Gastroesophageal sphincter (tissue), 4 donors: ENCODE measurements around the gene ACHE. TPM values are rescaled to one million over a fixed set of nuclear protein-coding genes. Genes with fewer than 3 reads are reported as not detected.
"Not testable (repeated sequence)": the region's sequence is repeated elsewhere in the genome, so short reads cannot be mapped to it uniquely, and the experiment has no call there.

Experiments
- ATAC-seq: fragments of 150-250 bp; one replicate; pipeline ENCODE4 v1.9.1; 2016; ENCODE audit warnings: mild to moderate bottlenecking, moderate library complexity
- H3K27ac ChIP-seq, 4 donors: fragments of 200-600 bp; sonication (generic) in 3 of 4; 1 replicate in 3 of 4; 2 replicates in 1 of 4; pipeline ENCODE4 v1.5.1; 2016 to 2019
- H3K27me3 ChIP-seq: fragments of 200-600 bp; sonication (generic); one replicate; pipeline ENCODE4 v1.5.1; 2019
- H3K36me3 ChIP-seq, 2 donors: fragments of 200-600 bp; sonication (generic); one replicate each; pipeline ENCODE4 v1.5.1; 2019; ENCODE audit warnings: control low read depth in 1 of 2
- H3K4me1 ChIP-seq, 3 donors: fragments of 200-600 bp; sonication (generic); 1 replicate in 2 of 3; 2 replicates in 1 of 3; pipeline ENCODE4 v1.5.1; 2016 to 2019; ENCODE audit warnings: control low read depth in 2 of 3
- H3K4me3 ChIP-seq, 2 donors: fragments of 200-600 bp; sonication (generic); one replicate each; pipeline ENCODE4 v1.5.1; 2019; ENCODE audit warnings: mild to moderate bottlenecking in 1 of 2, moderate library complexity in 1 of 2
- H3K9me3 ChIP-seq, 3 donors: fragments of 200-600 bp; sonication (generic); one replicate each; pipeline ENCODE4 v1.5.1; 2017 to 2019; ENCODE audit warnings: control low read depth in 2 of 3
- CTCF ChIP-seq, 4 experiments: fragments of 200-600 bp in 2 of 4; fragments of 450-650 bp in 2 of 4; sonication (generic) in 1 of 4; IDR thresholded peaks; one replicate each; pipeline ENCODE4 v1.5.1; 2017 to 2019; ENCODE audit warnings: antibody characterized with exemption in 4 of 4, mild to moderate bottlenecking in 2 of 4, moderate library complexity in 2 of 4
- EP300 ChIP-seq: sonication (generic); formaldehyde crosslinking; IDR thresholded peaks from one replicate; pipeline ENCODE4 v1.6.1; 2017; ENCODE audit warnings: antibody characterized with exemption, mild to moderate bottlenecking
- POLR2A ChIP-seq, 2 donors: fragments of 450-650 bp; IDR thresholded peaks; one replicate each; pipeline ENCODE4 v1.6.1; 2017; ENCODE audit warnings: antibody characterized with exemption in 2 of 2, mild to moderate bottlenecking in 2 of 2, moderate library complexity in 1 of 2
- POLR2AphosphoS5 ChIP-seq: sonication (generic); formaldehyde crosslinking; IDR thresholded peaks from one replicate; pipeline ENCODE4 v1.6.1; 2017; ENCODE audit warnings: antibody characterized with exemption
- WGBS, 2 donors: methylation state at CpG; one replicate each; pipeline ENCODE4 v1.1.5; 2018; ENCODE audit warnings: low coverage in 1 of 2; 5-methylcytosine and 5-hydroxymethylcytosine counted together
- total RNA-seq, 4 donors: library from RNA; depleted of rRNA; stranded (reverse); fragments of >200 nt; gene quantifications; one replicate each; pipeline ENCODE4 v1.1.0, GENCODE V29; 2016

Gene ACHE
- total RNA-seq, 4 donors from 2014 or later = 0.62 to 3.6 (median 1.1) TPM

DNA sequence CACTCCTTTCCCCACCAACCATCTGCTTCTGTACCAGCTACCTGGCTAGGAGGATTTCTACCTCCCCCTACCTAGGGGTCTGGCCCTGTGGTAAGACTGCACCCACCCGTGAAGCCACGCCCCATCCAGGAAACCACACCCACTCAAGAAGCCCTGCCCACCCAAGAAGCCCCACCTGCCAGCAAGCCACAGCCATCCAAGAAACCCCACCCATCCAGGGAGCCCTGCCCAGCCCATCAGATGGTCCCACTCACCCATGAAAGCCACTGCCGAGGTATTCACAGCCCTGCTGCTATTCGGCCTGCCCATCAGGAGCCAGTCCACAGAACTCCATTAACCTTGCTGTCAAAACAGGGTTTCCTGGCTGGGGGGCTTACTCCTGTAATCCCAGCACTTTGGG, 38.0 kb upstream of the ACHE start:
- H3K27me3 ChIP-seq = peaks cover 37% of the 10 kb centered on the region
- H3K36me3 ChIP-seq = no peaks in the 10 kb centered on the region
- WGBS, 2 donors = no CpG with 5 or more reads among the region's 4 CpGs
- no peak overlapping the region for H3K27ac ChIP-seq
- no peak overlapping the region for H3K4me3 ChIP-seq
- ATAC-seq = no peak
- H3K9me3 ChIP-seq = peaks cover 0 to 17% (median 0%) of the 10 kb centered on the region in 3 donors
- H3K4me1 ChIP-seq = no peaks in the 10 kb centered on the region
- TF ChIP-seq CTCF (IDR thresholded peaks at IDR 0.05) = no peak
- TF ChIP-seq POLR2A (IDR thresholded peaks at IDR 0.05) = no peak
- TF ChIP-seq EP300 = no peak
- TF ChIP-seq POLR2AphosphoS5 = no peak

GRCh38 chr7:100929808-100930174, 34.1 kb upstream of the ACHE start:
- no peak overlapping the region for H3K4me3 ChIP-seq
- ATAC-seq = no peak
- peaks cover 0 to 17% (median 0%) of the 10 kb centered on the region in 3 donors for H3K9me3 ChIP-seq
- H3K27me3 ChIP-seq = peaks cover 23% of the 10 kb centered on the region
- no peaks in the 10 kb centered on the region for H3K36me3 ChIP-seq
- no peak overlapping the region for H3K27ac ChIP-seq
- no peak for TF ChIP-seq CTCF (IDR thresholded peaks at IDR 0.05)
- no peak for TF ChIP-seq POLR2A (IDR thresholded peaks at IDR 0.05)
- no peak for TF ChIP-seq EP300
- no peak for TF ChIP-seq POLR2AphosphoS5
- 80 to 93% methylated on average over 1 of the region's 1 CpG for WGBS, 2 donors
- no peaks in the 10 kb centered on the region for H3K4me1 ChIP-seq

- not testable (repeated sequence) for H3K27me3 ChIP-seq, H3K36me3 ChIP-seq, H3K4me3 ChIP-seq, H3K4me1 ChIP-seq, ATAC-seq, H3K9me3 ChIP-seq, H3K27ac ChIP-seq
- WGBS, 2 donors = 40 to 42% methylated on average over 1 to 4 of the region's 4 CpGs
Measured at GRCh38 chr7:100923616-100924015, 27.9 kb upstream of the ACHE start.

GRCh38 chr7:100921039-100921438, 25.4 kb upstream of the ACHE start:
- H3K27ac ChIP-seq = no peak overlapping the region
- no peaks in the 10 kb centered on the region for H3K9me3 ChIP-seq
- no peak overlapping the region for H3K4me3 ChIP-seq
- ATAC-seq = no peak
- H3K27me3 ChIP-seq = peaks cover 14% of the 10 kb centered on the region
- TF ChIP-seq POLR2A (IDR thresholded peaks at IDR 0.05) (no peak), EP300 (no peak), POLR2AphosphoS5 (no peak), CTCF (IDR thresholded peaks at IDR 0.05) (no peak)
- no peaks in the 10 kb centered on the region for H3K36me3 ChIP-seq
- peaks cover 0 to 5% (median 0%) of the 10 kb centered on the region in 3 donors for H3K4me1 ChIP-seq

DNA sequence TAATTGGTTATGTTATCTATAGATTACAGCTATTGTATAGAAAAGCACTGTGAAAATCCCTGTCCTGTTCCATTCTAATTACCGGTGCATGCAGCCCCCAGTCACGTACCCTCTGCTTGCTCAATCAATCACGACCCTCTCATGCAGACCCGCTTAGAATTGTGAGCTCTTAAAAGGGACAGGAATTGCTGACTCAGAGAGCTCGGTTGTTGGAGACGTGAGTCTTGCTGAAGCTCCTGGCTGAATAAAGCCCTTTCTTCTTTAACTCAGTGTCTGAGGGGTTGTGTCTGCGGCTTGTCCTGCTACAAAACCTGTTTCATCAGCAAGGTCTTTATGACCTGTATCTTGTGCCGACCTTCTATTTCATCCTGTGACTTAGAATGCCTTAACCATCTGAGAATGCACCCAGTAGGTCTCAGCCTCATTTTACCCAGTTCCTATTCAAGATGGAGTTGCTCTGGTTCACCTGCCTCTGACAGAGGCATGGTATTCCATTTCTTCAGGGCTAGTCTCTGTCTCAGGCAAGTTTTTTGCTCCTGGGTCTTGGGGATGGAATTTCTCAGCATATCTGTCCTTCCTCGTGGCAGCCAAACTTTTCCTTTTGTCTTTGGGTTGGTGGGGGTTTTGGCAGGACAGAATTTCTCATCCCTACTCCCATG, 24.2 kb upstream of the ACHE start:
- H3K9me3 ChIP-seq, H3K36me3 ChIP-seq, H3K4me1 ChIP-seq, ATAC-seq, H3K27ac ChIP-seq, H3K4me3 ChIP-seq: not testable (repeated sequence)
- peaks cover 23% of the 10 kb centered on the region for H3K27me3 ChIP-seq
- WGBS, 2 donors = 48 to 79% methylated on average over 2 to 9 of the region's 9 CpGs

DNA sequence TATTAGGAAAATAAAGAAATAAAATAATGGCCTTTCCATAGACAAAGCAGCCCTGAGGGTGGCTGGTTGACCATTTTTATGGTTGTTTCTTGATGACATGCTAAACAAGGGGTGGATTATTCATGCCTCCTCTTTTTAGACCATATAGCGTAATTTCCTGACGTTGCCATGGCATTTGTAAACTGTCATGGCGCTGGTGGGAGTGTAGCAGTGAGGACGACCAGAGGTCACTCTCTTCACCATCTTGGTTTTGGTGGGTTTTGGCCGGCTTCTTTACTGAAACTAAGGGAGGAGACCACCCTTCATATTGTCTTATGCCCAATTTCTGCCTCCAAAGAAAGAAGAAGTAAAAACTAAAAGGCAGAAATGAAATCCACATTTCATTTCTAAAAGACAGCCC, 23.6 kb upstream of the ACHE start:
- 85 to 86% methylated on average over 4 to 5 of the region's 5 CpGs for WGBS, 2 donors
- H3K36me3 ChIP-seq, H3K4me3 ChIP-seq, H3K4me1 ChIP-seq, ATAC-seq, H3K27ac ChIP-seq, H3K9me3 ChIP-seq: not testable (repeated sequence)
- peaks cover 26% of the 10 kb centered on the region for H3K27me3 ChIP-seq
